ENCODE data around the gene ANGPTL2.

Gene ANGPTL2

GRCh38 chr9:127038531-127038930 is 83.9 kb downstream of the ANGPTL2 start:
- no peak for DNase-seq

All from bone marrow (tissue), 2 donors.